PC-9 (cell line): ENCODE data around the gene ZMYM3. TPM values are rescaled to one million over a fixed set of nuclear protein-coding genes. Genes with fewer than 3 reads are reported as not detected.
"Not testable (repeated sequence)": the region's sequence is repeated elsewhere in the genome, so short reads cannot be mapped to it uniquely, and the experiment has no call there.

Experiments
- BruUV-seq: library from RNA; stranded (reverse); fragments of 400-500 nt; replicated peaks from 2 replicates; lab custom pipeline; 2021; lab: Mats Ljungman, UMichigan
- CTCF ChIA-PET: fragments of 300-600 bp; sonication (Branson Sonifier 250); formaldehyde crosslinking; loops from one replicate; lab custom pipeline; 2022; ENCODE audit warnings: antibody characterized with exemption; lab: Charles Lee
- POLR2A ChIA-PET: fragments of 300-600 bp; sonication (Branson Sonifier 250); formaldehyde crosslinking; loops from one replicate; lab custom pipeline; 2022; ENCODE audit warnings: antibody characterized with exemption; ENCODE audit not compliant: unreplicated experiment; lab: Charles Lee
- DNase-seq, 2 experiments: peaks; one replicate each; pipeline versions ENCODE4 v3.0.0 to v3.0.0-alpha.2; 2015 to 2022; ENCODE audit warnings: mixed read lengths in 1 of 2
- H2AFZ ChIP-seq: fragments of 200-600 bp; sonication (generic); 2 replicates; pipeline ENCODE4 v1.8.1; 2017; ENCODE audit warnings: antibody characterized with exemption
- H3F3A ChIP-seq: fragments of 200-600 bp; sonication (generic); 2 replicates; pipeline ENCODE4 v1.8.1; 2017; ENCODE audit warnings: antibody characterized with exemption, mild to moderate bottlenecking, low read depth; ENCODE audit not compliant: insufficient read depth
- H3K27ac ChIP-seq: fragments of 200-600 bp; sonication (generic); 2 replicates; pipeline ENCODE4 v1.6.1; 2016; ENCODE audit warnings: mixed run types
- H3K27me3 ChIP-seq: fragments of 200-600 bp; sonication (generic); 2 replicates; pipeline ENCODE4 v1.6.1; 2016; ENCODE audit warnings: low read depth, mixed run types; ENCODE audit not compliant: insufficient read depth
- H3K36me3 ChIP-seq: fragments of 200-600 bp; sonication (generic); 2 replicates; pipeline ENCODE4 v1.6.1; 2016; ENCODE audit warnings: low read depth, mixed run types
- H3K4me1 ChIP-seq: fragments of 200-600 bp; sonication (generic); replicated peaks from 2 replicates; pipeline ENCODE4 v1.6.1; 2016; ENCODE audit warnings: mixed run types; ENCODE audit not compliant: insufficient read depth
- H3K4me2 ChIP-seq: fragments of 200-600 bp; sonication (generic); 2 replicates; pipeline ENCODE4 v1.6.1; 2017; ENCODE audit warnings: mixed run types
- H3K4me3 ChIP-seq: fragments of 200-600 bp; sonication (generic); 2 replicates; pipeline ENCODE4 v1.6.1; 2016; ENCODE audit warnings: mixed run types
- H3K79me2 ChIP-seq: fragments of 200-600 bp; sonication (generic); 2 replicates; pipeline ENCODE4 v1.6.1; 2017; ENCODE audit warnings: low read depth, mixed run types
- H3K9me2 ChIP-seq: fragments of 200-600 bp; sonication (generic); 2 replicates; pipeline ENCODE4 v1.8.1; 2017; ENCODE audit warnings: mild to moderate bottlenecking; ENCODE audit not compliant: insufficient read depth
- H3K9me3 ChIP-seq: fragments of 200-600 bp; sonication (generic); 2 replicates; pipeline ENCODE4 v1.8.1; 2016; ENCODE audit warnings: low read depth; ENCODE audit not compliant: insufficient read depth
- H4K20me1 ChIP-seq: fragments of 200-600 bp; sonication (generic); 2 replicates; pipeline ENCODE4 v1.8.1; 2017; ENCODE audit not compliant: insufficient read depth
- EZH2 ChIP-seq: fragments of 200-600 bp; sonication (generic); IDR thresholded peaks from 2 replicates; pipeline ENCODE4 v1.8.0; 2017; ENCODE audit warnings: antibody characterized with exemption, low read depth
- intact Hi-C: fragments of 100-400 bp; cut with micrococcal nuclease; formaldehyde crosslinking; loops from one replicate; pipeline ENCODE4 v1.10.0; 2022; ENCODE audit not compliant: unreplicated experiment
- total RNA-seq: library from RNA; stranded (reverse); gene quantifications from 2 replicates; pipeline ENCODE4 v1.2.3, GENCODE V29; 2021
- TF ChIP-seq, protein P1 (sequence below): fragments of 200-600 bp; sonication (generic); conservative IDR thresholded peaks from 2 replicates; pipeline ENCODE4 v1.6.1; 2017; ENCODE audit warnings: mixed run types, antibody characterized with exemption, mild to moderate bottlenecking, moderate library complexity

ZMYM3 gene
- total RNA-seq, 1 experiment from 2014 or later, result 45.3 TPM

DNA sequence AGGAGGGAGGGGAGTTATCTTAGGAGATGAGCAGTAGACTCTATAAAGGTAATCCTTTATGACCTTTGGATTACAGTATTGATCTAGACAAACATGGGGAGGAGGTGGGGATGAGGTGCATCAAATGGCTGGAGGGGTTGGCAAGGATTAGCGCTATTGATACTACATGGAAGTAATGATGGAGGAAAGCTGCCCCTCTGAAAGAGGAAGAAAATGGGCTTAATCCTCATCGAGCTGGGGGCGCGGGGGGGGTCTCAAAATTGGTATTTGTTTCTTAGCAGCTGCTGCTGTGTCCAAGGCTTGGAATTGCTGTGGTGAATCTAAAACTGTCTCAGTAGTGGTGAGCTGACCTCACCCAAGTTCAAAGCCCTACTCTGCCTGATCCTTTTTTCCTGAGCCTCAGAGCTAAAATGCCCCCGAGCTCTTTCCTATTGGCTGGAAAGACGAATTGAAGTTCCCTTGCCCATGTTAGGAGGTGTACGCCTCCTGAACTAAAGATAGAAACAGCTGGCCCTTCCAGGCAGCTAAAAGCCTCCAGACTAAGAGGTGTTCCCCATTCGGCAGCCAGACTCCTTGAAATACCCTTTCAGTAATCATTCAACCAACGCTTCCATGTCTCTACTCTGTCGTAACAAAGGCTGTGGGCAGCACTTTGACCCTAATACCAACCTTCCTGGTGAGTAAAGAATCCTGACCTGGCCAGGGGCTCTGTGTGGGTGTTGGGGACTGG is 47.4 kb upstream of the ZMYM3 start, which contains the start of gene ITGB1BP2:
TSS of gene ITGB1BP2 (plus strand) at position 556 of the 730 bp plus-strand sequence. CDS start at position 613, 57 bp downstream.
- intact Hi-C loops, result no loop called here
- no TSS peak for BruUV-seq
- CTCF ChIA-PET, result no interaction called here
- H3K27ac ChIP-seq, result no peak within 1 kb of the TSS
- peaks cover 34% of the 10 kb centered on the region; the same call in 1 of the 2 replicates for H3F3A ChIP-seq
- H4K20me1 ChIP-seq, result 0 out of 2 replicates have a peak, but pooled peaks cover 2% of the 10 kb centered on the region
- H3K36me3 ChIP-seq, result 0 out of 2 replicates have a peak, but pooled peaks cover 9% of the 10 kb centered on the region
- no peak within 1 kb of the TSS for H3K4me3 ChIP-seq
- no peaks in the 10 kb centered on the region for H3K9me2 ChIP-seq
- DNase-seq, result no peak
- no peak for TF ChIP-seq EZH2
- TF ChIP-seq, protein P1, sequence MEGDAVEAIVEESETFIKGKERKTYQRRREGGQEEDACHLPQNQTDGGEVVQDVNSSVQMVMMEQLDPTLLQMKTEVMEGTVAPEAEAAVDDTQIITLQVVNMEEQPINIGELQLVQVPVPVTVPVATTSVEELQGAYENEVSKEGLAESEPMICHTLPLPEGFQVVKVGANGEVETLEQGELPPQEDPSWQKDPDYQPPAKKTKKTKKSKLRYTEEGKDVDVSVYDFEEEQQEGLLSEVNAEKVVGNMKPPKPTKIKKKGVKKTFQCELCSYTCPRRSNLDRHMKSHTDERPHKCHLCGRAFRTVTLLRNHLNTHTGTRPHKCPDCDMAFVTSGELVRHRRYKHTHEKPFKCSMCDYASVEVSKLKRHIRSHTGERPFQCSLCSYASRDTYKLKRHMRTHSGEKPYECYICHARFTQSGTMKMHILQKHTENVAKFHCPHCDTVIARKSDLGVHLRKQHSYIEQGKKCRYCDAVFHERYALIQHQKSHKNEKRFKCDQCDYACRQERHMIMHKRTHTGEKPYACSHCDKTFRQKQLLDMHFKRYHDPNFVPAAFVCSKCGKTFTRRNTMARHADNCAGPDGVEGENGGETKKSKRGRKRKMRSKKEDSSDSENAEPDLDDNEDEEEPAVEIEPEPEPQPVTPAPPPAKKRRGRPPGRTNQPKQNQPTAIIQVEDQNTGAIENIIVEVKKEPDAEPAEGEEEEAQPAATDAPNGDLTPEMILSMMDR, result no peak
- H3K4me1 ChIP-seq, result no peaks in the 10 kb centered on the region
- no peak within 1 kb of the TSS for H3K4me2 ChIP-seq
- POLR2A ChIA-PET, result no interaction called here
- no peak within 1 kb of the TSS for H2AFZ ChIP-seq
- no peaks in the 10 kb centered on the region for H3K9me3 ChIP-seq
- no peaks in the 10 kb centered on the region for H3K79me2 ChIP-seq
- no peaks in the 10 kb centered on the region for H3K27me3 ChIP-seq

DNA sequence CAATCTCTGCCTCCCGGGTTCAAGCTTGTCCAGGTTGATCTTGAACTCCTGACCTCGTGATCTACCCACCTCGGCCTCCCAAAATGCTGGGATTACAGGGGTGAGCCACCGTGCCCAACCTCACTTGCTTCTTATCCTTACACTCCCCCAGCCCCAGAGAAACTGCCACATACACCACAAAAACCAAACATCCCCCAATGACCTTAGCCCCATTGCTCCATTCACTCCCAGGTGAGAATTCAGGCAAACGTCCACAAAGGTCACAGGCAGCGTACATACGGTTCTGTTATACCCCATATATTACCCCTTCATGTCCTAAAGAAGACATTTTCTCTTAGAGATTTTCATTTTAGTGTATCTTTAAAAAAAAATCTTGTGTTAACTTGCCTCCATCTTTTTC is 46.6 kb upstream of the ZMYM3 start:
- H3K9me2 ChIP-seq, H3K27ac ChIP-seq, intact Hi-C loops, DNase-seq, H2AFZ ChIP-seq, H4K20me1 ChIP-seq, H3K4me3 ChIP-seq, H3K79me2 ChIP-seq, H3K27me3 ChIP-seq, H3K4me1 ChIP-seq, H3K9me3 ChIP-seq, H3K4me2 ChIP-seq: not testable (repeated sequence)
- ChIA-PET CTCF (interaction anchor here (0.7 kb wide), 1 partner anchor 56 kb away, joined by 3 read pairs; no protein-coding TSS in a partner anchor), POLR2A (interaction anchor here (0.6 kb wide), 1 partner anchor 9 kb away, joined by 9 read pairs; no protein-coding TSS in a partner anchor)
- H3F3A ChIP-seq, result peaks cover 36% of the 10 kb centered on the region; the same call in 1 of the 2 replicates
- BruUV-seq, result TSS peak; percentile 66
- H3K36me3 ChIP-seq, result 0 out of 2 replicates have a peak, but pooled peaks cover 11% of the 10 kb centered on the region

DNA sequence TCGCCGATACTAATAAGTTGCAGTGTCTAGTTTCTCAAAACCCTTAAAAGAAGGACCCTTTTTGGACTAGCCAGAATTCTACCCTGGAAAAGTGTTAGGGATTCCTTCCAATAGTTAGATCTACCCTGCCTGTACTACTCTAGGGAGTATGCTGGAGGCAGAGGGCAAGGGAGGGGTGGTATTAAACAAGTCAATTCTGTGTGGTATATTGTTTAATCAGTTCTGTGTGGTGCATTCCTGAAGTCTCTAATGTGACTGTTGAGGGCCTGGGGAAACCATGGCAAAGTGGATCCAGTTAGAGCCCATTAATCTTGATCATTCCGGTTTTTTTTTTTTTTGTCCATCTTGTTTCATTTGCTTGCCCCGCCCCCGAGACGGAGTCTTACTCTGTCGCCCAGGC is 46.1 kb upstream of the ZMYM3 start:
- CTCF ChIA-PET, H3K9me2 ChIP-seq, intact Hi-C loops, H3K4me2 ChIP-seq, H3K79me2 ChIP-seq, H3K4me3 ChIP-seq, H3K27ac ChIP-seq, BruUV-seq, H4K20me1 ChIP-seq, H2AFZ ChIP-seq, POLR2A ChIA-PET, H3K9me3 ChIP-seq, H3K27me3 ChIP-seq, DNase-seq, H3K4me1 ChIP-seq: not testable (repeated sequence)
- H3K36me3 ChIP-seq, result 0 out of 2 replicates have a peak, but pooled peaks cover 11% of the 10 kb centered on the region
- peaks cover 36% of the 10 kb centered on the region; the same call in 1 of the 2 replicates for H3F3A ChIP-seq

DNA sequence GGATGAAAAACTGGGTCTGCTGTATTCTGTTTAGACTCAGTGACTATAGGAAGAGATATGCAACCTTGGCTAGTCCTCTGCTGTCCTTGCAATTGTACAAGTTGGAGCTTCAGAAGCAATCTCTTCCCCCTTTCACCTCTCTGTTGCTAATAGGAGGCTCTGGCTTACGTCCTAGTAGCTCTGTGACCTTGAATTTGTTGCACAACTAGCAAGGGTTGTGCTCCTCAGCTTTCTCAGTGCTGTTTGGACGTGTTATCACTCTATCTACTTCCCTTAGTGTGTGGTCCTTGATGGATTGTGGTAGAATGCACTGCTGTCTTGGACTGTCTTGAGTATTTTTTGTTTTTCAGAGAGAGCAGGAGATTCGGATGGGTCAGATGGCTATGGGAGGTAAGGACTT is 44.2 kb upstream of the ZMYM3 start:
- CTCF ChIA-PET, result no interaction called here
- H3K27me3 ChIP-seq, result no peaks in the 10 kb centered on the region
- no peaks in the 10 kb centered on the region for H3K4me1 ChIP-seq
- 0 out of 2 replicates have a peak, but pooled peaks cover 12% of the 10 kb centered on the region for H3K36me3 ChIP-seq
- no peak overlapping the region for H3K27ac ChIP-seq
- no peaks in the 10 kb centered on the region for H3K79me2 ChIP-seq
- no peaks in the 10 kb centered on the region for H3K9me2 ChIP-seq
- no peak overlapping the region for H3K4me3 ChIP-seq
- no peaks in the 10 kb centered on the region for H3K9me3 ChIP-seq
- no peak for DNase-seq
- POLR2A ChIA-PET, result no interaction called here
- no peak overlapping the region for H2AFZ ChIP-seq
- 0 out of 2 replicates have a peak, but pooled peaks cover 2% of the 10 kb centered on the region for H4K20me1 ChIP-seq
- TF ChIP-seq, protein P1, result no peak
- no peak for TF ChIP-seq EZH2
- intact Hi-C loops, result no loop called here
- no TSS peak for BruUV-seq
- H3F3A ChIP-seq, result peaks cover 36% of the 10 kb centered on the region; the same call in 1 of the 2 replicates
- no peak overlapping the region for H3K4me2 ChIP-seq
